ENCODE data around the gene STAG3.

- TF ChIP-seq POLR2A (IDR thresholded peaks at IDR 0.05), result no peak
- TF ChIP-seq CTCF (IDR thresholded peaks at IDR 0.05), result no peak
Measured at GRCh38 chr7:100221767-100222444, 44.2 kb downstream of the STAG3 start.
